Neural crest cell (in vitro differentiated cells): ENCODE data around the gene PTGDR. TPM values are rescaled to one million over a fixed set of nuclear protein-coding genes. Genes with fewer than 3 reads are reported as not detected.

Source experiments
- DNase-seq: peaks from one replicate; pipeline ENCODE4 v3.0.0; 2021; ENCODE audit warnings: low read depth, mixed read lengths, low spot score
- H3K27ac Mint-ChIP-seq: one replicate; pipeline ENCODE4 v1.8.0; 2021; ENCODE audit warnings: mild to moderate bottlenecking, mixed read lengths; ENCODE audit not compliant: unreplicated experiment
- H3K27me3 Mint-ChIP-seq: 2 replicates; pipeline ENCODE4 v1.8.0; 2021; ENCODE audit warnings: low read depth, mild to moderate bottlenecking, mixed read lengths
- H3K36me3 Mint-ChIP-seq: 2 replicates; pipeline ENCODE4 v1.8.0; 2021; ENCODE audit warnings: low read depth, mild to moderate bottlenecking, mixed read lengths
- H3K4me1 Mint-ChIP-seq: 2 replicates; pipeline ENCODE4 v1.8.0; 2021; ENCODE audit warnings: mixed read lengths
- H3K4me3 Mint-ChIP-seq: one replicate; pipeline ENCODE4 v1.8.0; 2021; ENCODE audit warnings: mild to moderate bottlenecking, mixed read lengths
- H3K9me3 Mint-ChIP-seq: 2 replicates; pipeline ENCODE4 v1.8.0; 2021; ENCODE audit warnings: mixed read lengths
- CTCF ChIP-seq: fragments of 200-600 bp; sonication (generic); conservative IDR thresholded peaks from 2 replicates; pipeline ENCODE4 v1.5.0; 2021; ENCODE audit warnings: antibody characterized with exemption, mild to moderate bottlenecking
- total RNA-seq: library from RNA; stranded (reverse); gene quantifications from 2 replicates; pipeline ENCODE4 v1.2.1, GENCODE V29; 2021

Gene PTGDR
- total RNA-seq, 1 donor from 2014 or later: not detected

GRCh38 chr14:52279408-52279807, 11.9 kb downstream of the PTGDR start:
- DNase-seq: no peak
- TF ChIP-seq CTCF: no peak
- Mint-ChIP-seq H3K27me3 (peaks cover 8% of the 10 kb centered on the region), H3K9me3 (no peaks in the 10 kb centered on the region), H3K27ac (no peak overlapping the region), H3K4me1 (no peaks in the 10 kb centered on the region), H3K36me3 (no peaks in the 10 kb centered on the region), H3K4me3 (no peak overlapping the region)

GRCh38 chr14:52283099-52283498, 15.6 kb downstream of the PTGDR start:
- no peak for DNase-seq
- peaks cover 8% of the 10 kb centered on the region for H3K4me1 Mint-ChIP-seq
- TF ChIP-seq CTCF: no peak
- H3K27me3 Mint-ChIP-seq: no peaks in the 10 kb centered on the region
- H3K4me3 Mint-ChIP-seq: no peak overlapping the region
- no peak overlapping the region for H3K27ac Mint-ChIP-seq
- peaks cover 2% of the 10 kb centered on the region for H3K9me3 Mint-ChIP-seq
- no peaks in the 10 kb centered on the region for H3K36me3 Mint-ChIP-seq

GRCh38 chr14:52286661-52287649, 19.5 kb downstream of the PTGDR start:
- no peak overlapping the region for H3K27ac Mint-ChIP-seq
- H3K27me3 Mint-ChIP-seq: no peaks in the 10 kb centered on the region

GRCh38 chr14:52296378-52296777, 28.9 kb downstream of the PTGDR start:
- TF ChIP-seq CTCF: no peak
- no peak overlapping the region for H3K4me3 Mint-ChIP-seq
- no peaks in the 10 kb centered on the region for H3K36me3 Mint-ChIP-seq
- no peaks in the 10 kb centered on the region for H3K4me1 Mint-ChIP-seq
- peaks cover 4% of the 10 kb centered on the region for H3K27me3 Mint-ChIP-seq
- DNase-seq: no peak
- H3K9me3 Mint-ChIP-seq: no peaks in the 10 kb centered on the region
- H3K27ac Mint-ChIP-seq: no peak overlapping the region

More at GRCh38 chr14:52286661-52287649, 19.5 kb downstream of the PTGDR start:
- Mint-ChIP-seq H3K4me1 (peaks cover 8% of the 10 kb centered on the region), H3K4me3 (no peak overlapping the region), H3K36me3 (no peaks in the 10 kb centered on the region), H3K9me3 (peaks cover 2% of the 10 kb centered on the region)
- no peak for DNase-seq
- TF ChIP-seq CTCF: no peak

- no peak for TF ChIP-seq CTCF
- Mint-ChIP-seq H3K27ac (no peak overlapping the region), H3K4me3 (no peak overlapping the region), H3K27me3 (peaks cover 4% of the 10 kb centered on the region), H3K4me1 (no peaks in the 10 kb centered on the region), H3K36me3 (no peaks in the 10 kb centered on the region), H3K9me3 (no peaks in the 10 kb centered on the region)
- DNase-seq: no peak
Observed at GRCh38 chr14:52298795-52299194, 31.3 kb downstream of the PTGDR start.
